ENCODE results near the gene CIB2. TPM values are rescaled to one million over a fixed set of nuclear protein-coding genes. Genes with fewer than 3 reads are reported as not detected.

CIB2 gene
- total RNA-seq, 4 donors from 2014 or later, result 11.4 to 18.3 (median 15.9) TPM

GRCh38 chr15:78149068-78149804 is 18.0 kb upstream of the CIB2 start, which contains the start of gene IDH3A:
TSS of gene IDH3A (plus strand) at chr15:78149362. CDS start at chr15:78149404, 42 bp downstream.
- WGBS, result 0% methylated on average over 6 of the region's 79 CpGs
- peak within 1 kb of the TSS; percentile 80 to 98 (median 92) for H3K4me3 ChIP-seq
- H3K9me3 ChIP-seq, result no peaks in the 10 kb centered on the region
- peak; percentile 100 for DNase-seq (ENCODE audit: extremely low spot score)
- TF ChIP-seq POLR2AphosphoS5 (IDR thresholded peaks at IDR 0.05) (peak; percentile 86 to 94), POLR2A (IDR thresholded peaks at IDR 0.05; ENCODE audit: low read depth) (peak; percentile 74), CTCF (IDR thresholded peaks at IDR 0.05) (no peak), EP300 (IDR thresholded peaks at IDR 0.05) (no peak)
- H3K4me1 ChIP-seq, result peaks cover 22 to 34% (median 27%) of the 10 kb centered on the region in 4 donors
- intact Hi-C loops (cut with DNase I), result no loop called here
- peaks cover 0 to 5% (median 0%) of the 10 kb centered on the region in 4 donors for H3K36me3 ChIP-seq
- peak within 1 kb of the TSS; percentile 88 to 97 (median 93) for H3K27ac ChIP-seq (replicated peaks in 1 of 4)
- no peaks in the 10 kb centered on the region for H3K27me3 ChIP-seq

GRCh38 chr15:78148392-78149067 is 17.3 kb upstream of the CIB2 start:
- H3K4me1 ChIP-seq, result peaks cover 22 to 34% (median 27%) of the 10 kb centered on the region in 4 donors
- peak overlapping the region; percentile 88 to 97 (median 93) for H3K27ac ChIP-seq (replicated peaks in 1 of 4)
- intact Hi-C loops (cut with DNase I), result no loop called here
- TF ChIP-seq CTCF (IDR thresholded peaks at IDR 0.05) (no peak), EP300 (IDR thresholded peaks at IDR 0.05) (no peak), POLR2AphosphoS5 (IDR thresholded peaks at IDR 0.05) (no peak), POLR2A (IDR thresholded peaks at IDR 0.05; ENCODE audit: low read depth) (no peak)
- no peak for DNase-seq (ENCODE audit: extremely low spot score)
- peak overlapping the region; percentile 80 to 98 (median 92) for H3K4me3 ChIP-seq
- no peaks in the 10 kb centered on the region for H3K9me3 ChIP-seq
- peaks cover 0 to 5% (median 0%) of the 10 kb centered on the region in 4 donors for H3K36me3 ChIP-seq
- no peaks in the 10 kb centered on the region for H3K27me3 ChIP-seq
- WGBS, result 17% methylated on average over 14 of the region's 14 CpGs

GRCh38 chr15:78147566-78147965 is 16.3 kb upstream of the CIB2 start:
- intact Hi-C loops (cut with DNase I), result no loop called here
- Histone ChIP-seq H3K4me1 (peaks cover 22 to 34% (median 27%) of the 10 kb centered on the region in 4 donors), H3K9me3 (no peaks in the 10 kb centered on the region), H3K27ac (replicated peaks in 1 of 4) (no peak overlapping the region), H3K36me3 (no peaks in the 10 kb centered on the region), H3K27me3 (no peaks in the 10 kb centered on the region), H3K4me3 (no peak overlapping the region)
- 76% methylated on average over 6 of the region's 6 CpGs for WGBS
- no peak for DNase-seq (ENCODE audit: extremely low spot score)
- TF ChIP-seq POLR2A (IDR thresholded peaks at IDR 0.05; ENCODE audit: low read depth) (no peak), POLR2AphosphoS5 (IDR thresholded peaks at IDR 0.05) (no peak), EP300 (IDR thresholded peaks at IDR 0.05) (no peak), CTCF (IDR thresholded peaks at IDR 0.05) (no peak)

- 91% methylated on average over 4 of the region's 4 CpGs for WGBS
- Histone ChIP-seq H3K4me3 (no peak overlapping the region), H3K36me3 (no peaks in the 10 kb centered on the region), H3K27ac (replicated peaks in 1 of 4) (no peak overlapping the region), H3K9me3 (no peaks in the 10 kb centered on the region), H3K27me3 (no peaks in the 10 kb centered on the region), H3K4me1 (peaks cover 22 to 34% (median 25%) of the 10 kb centered on the region in 4 donors)
- intact Hi-C loops (cut with DNase I), result no loop called here
- DNase-seq (ENCODE audit: extremely low spot score), result no peak
- TF ChIP-seq POLR2A (IDR thresholded peaks at IDR 0.05; ENCODE audit: low read depth) (no peak), EP300 (IDR thresholded peaks at IDR 0.05) (no peak), CTCF (IDR thresholded peaks at IDR 0.05) (no peak), POLR2AphosphoS5 (IDR thresholded peaks at IDR 0.05) (no peak)
Measured at GRCh38 chr15:78146425-78147154, 15.3 kb upstream of the CIB2 start.

Data from esophagus muscularis mucosa (tissue), 4 donors.